OCI-LY3 (cell line): ENCODE data around the gene ABCC3.

Experiments used
- CTCF ChIP-seq: fragments of 200-600, 300-600 bp; sonication (generic); IDR thresholded peaks from 2 replicates; pipeline ENCODE4 v1.5.1; 2014; ENCODE audit warnings: antibody characterized with exemption, low read length, low read depth
- EZH2phosphoT487 ChIP-seq: fragments of 200-600 bp; shearing (Covaris generic); IDR thresholded peaks from 2 replicates; pipeline ENCODE4 v1.6.1; 2018; ENCODE audit warnings: antibody characterized with exemption, mixed run types, low read depth

- TF ChIP-seq CTCF, result no peak
- no peak for TF ChIP-seq EZH2phosphoT487
These were observed 72.8 kb downstream of the ABCC3 start, which contains the start of gene ANKRD40 for GRCh38 chr17:50707289-50708049.
